HL-60 (cell line): ENCODE measurements around the gene MLLT11.
"Not testable (repeated sequence)": the region's sequence is repeated elsewhere in the genome, so short reads cannot be mapped to it uniquely, and the experiment has no call there.

Experiments used
- DNase-seq, 2 experiments: peaks; one replicate each; pipeline ENCODE4 v3.0.0-alpha.2; 2010 to 2020; ENCODE audit warnings: low read depth in 1 of 2, low spot score in 1 of 2
- H3K27ac ChIP-seq: fragments of 250-450 bp; sonication (Bioruptor Pico); replicated peaks from 2 replicates; pipeline ENCODE4 v1.5.1; 2020; ENCODE audit warnings: mild to moderate bottlenecking, moderate library complexity
- H3K27me3 ChIP-seq: fragments of 250-450 bp; sonication (Bioruptor Pico); 2 replicates; pipeline ENCODE4 v1.5.1; 2021; ENCODE audit warnings: mild to moderate bottlenecking, moderate library complexity; ENCODE audit not compliant: insufficient read depth, poor library complexity, severe bottlenecking
- H3K4me3 ChIP-seq: replicated peaks from 2 replicates; pipeline ENCODE4 v1.5.1; 2011; ENCODE audit warnings: mild to moderate bottlenecking, control low read depth, low read length; ENCODE audit not compliant: insufficient read depth
- GABPA ChIP-seq: IDR thresholded peaks from 2 replicates; pipeline ENCODE4 v1.6.1; 2012; ENCODE audit warnings: low read depth
- POLR2AphosphoS5 ChIP-seq: IDR thresholded peaks from 2 replicates; pipeline ENCODE4 v1.6.1; 2012; ENCODE audit warnings: low read depth
- REST ChIP-seq: IDR thresholded peaks from 2 replicates; pipeline ENCODE4 v1.6.1; 2012; ENCODE audit warnings: low read depth; ENCODE audit not compliant: insufficient replicate concordance
- SPI1 ChIP-seq: IDR thresholded peaks from 2 replicates; pipeline ENCODE4 v1.6.1; 2012; ENCODE audit warnings: low read depth, mild to moderate bottlenecking, borderline replicate concordance
- TF ChIP-seq, protein P1 (sequence below): IDR thresholded peaks from one replicate; pipeline ENCODE4 v1.5.1; 2011; ENCODE audit warnings: low read length, control low read depth, inconsistent platforms; ENCODE audit not compliant: insufficient read depth

MLLT11 gene

DNA sequence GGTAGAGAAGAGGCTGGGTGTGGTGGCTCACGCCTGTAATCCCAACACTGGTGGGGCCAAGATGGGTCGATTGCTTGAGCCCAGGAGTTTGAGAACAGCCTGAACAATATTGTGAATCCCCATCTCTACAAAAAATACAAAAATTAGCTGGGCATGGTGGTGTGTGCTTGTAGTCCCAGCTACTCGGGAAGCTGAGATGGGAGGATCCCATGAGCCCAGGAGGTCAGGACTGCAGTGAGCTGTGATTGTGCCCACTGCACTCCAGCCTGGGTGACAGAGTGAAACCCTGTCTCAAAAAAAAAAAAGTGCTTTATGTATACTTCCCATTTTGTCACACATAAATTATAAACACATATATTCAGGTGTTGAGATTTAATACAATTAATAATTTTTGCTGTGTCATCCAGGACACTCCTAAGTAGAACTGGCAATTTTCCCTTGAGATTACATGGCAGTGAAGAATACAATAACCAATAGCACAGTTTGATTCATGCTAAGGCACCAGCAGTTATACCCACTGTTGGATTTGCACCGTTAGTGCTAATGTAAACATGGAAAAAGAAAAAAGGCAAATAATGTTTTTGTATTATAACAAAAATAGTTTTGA, 25.9 kb downstream of the MLLT11 start:
- no peaks in the 10 kb centered on the region for H3K27me3 ChIP-seq
- DNase-seq: no peak

DNA sequence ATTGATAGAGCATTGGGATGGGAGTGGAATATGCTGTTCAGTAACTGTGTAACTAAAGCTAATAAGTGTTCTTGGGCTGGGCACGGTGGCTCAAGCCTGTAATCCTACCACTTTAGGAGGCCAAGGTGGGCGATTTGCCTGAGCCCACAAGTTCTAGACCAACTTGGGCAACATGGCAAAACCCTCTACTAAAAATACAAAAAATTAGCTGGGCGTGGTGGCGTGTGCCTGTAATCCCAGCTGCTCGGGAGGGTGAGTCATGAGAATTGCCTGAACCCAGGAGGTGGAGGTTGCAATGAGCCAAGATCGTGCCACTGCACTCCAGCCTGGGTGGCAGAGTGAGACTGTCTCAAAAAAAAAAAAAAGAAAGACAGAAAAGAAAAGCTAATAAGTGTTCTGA, 37.2 kb downstream of the MLLT11 start:
- H3K27me3 ChIP-seq, DNase-seq, H3K27ac ChIP-seq, H3K4me3 ChIP-seq: not testable (repeated sequence)

More for the DNA sequence above, 25.9 kb downstream of the MLLT11 start:
- TF ChIP-seq SPI1 (no peak), GABPA (no peak), REST (no peak), POLR2AphosphoS5 (no peak)
- TF ChIP-seq, protein P1, sequence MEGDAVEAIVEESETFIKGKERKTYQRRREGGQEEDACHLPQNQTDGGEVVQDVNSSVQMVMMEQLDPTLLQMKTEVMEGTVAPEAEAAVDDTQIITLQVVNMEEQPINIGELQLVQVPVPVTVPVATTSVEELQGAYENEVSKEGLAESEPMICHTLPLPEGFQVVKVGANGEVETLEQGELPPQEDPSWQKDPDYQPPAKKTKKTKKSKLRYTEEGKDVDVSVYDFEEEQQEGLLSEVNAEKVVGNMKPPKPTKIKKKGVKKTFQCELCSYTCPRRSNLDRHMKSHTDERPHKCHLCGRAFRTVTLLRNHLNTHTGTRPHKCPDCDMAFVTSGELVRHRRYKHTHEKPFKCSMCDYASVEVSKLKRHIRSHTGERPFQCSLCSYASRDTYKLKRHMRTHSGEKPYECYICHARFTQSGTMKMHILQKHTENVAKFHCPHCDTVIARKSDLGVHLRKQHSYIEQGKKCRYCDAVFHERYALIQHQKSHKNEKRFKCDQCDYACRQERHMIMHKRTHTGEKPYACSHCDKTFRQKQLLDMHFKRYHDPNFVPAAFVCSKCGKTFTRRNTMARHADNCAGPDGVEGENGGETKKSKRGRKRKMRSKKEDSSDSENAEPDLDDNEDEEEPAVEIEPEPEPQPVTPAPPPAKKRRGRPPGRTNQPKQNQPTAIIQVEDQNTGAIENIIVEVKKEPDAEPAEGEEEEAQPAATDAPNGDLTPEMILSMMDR: no peak
- Histone ChIP-seq H3K27ac (no peak overlapping the region), H3K4me3 (no peak overlapping the region)

- no peak for DNase-seq
- TF ChIP-seq POLR2AphosphoS5 (no peak), SPI1 (no peak), GABPA (no peak), REST (no peak)
- TF ChIP-seq, protein P1: no peak
Observed at GRCh38 chr1:151098126-151098525, 37.9 kb downstream of the MLLT11 start.

GRCh38 chr1:151104630-151105029, 44.4 kb downstream of the MLLT11 start:
- H3K27me3 ChIP-seq: no peaks in the 10 kb centered on the region
- no peak for DNase-seq
- no peak overlapping the region for H3K27ac ChIP-seq
- H3K4me3 ChIP-seq: no peak overlapping the region
- TF ChIP-seq REST (no peak), POLR2AphosphoS5 (no peak), GABPA (no peak)

More at GRCh38 chr1:151098126-151098525, 37.9 kb downstream of the MLLT11 start:
- no peaks in the 10 kb centered on the region for H3K27me3 ChIP-seq
- no peak overlapping the region for H3K4me3 ChIP-seq
- H3K27ac ChIP-seq: no peak overlapping the region
